Measurements from ENCODE around the gene TMED6. TPM values are rescaled to one million over a fixed set of nuclear protein-coding genes. Genes with fewer than 3 reads are reported as not detected.

The TMED6 gene
- total RNA-seq, 2 donors from 2014 or later = not detected

DNA sequence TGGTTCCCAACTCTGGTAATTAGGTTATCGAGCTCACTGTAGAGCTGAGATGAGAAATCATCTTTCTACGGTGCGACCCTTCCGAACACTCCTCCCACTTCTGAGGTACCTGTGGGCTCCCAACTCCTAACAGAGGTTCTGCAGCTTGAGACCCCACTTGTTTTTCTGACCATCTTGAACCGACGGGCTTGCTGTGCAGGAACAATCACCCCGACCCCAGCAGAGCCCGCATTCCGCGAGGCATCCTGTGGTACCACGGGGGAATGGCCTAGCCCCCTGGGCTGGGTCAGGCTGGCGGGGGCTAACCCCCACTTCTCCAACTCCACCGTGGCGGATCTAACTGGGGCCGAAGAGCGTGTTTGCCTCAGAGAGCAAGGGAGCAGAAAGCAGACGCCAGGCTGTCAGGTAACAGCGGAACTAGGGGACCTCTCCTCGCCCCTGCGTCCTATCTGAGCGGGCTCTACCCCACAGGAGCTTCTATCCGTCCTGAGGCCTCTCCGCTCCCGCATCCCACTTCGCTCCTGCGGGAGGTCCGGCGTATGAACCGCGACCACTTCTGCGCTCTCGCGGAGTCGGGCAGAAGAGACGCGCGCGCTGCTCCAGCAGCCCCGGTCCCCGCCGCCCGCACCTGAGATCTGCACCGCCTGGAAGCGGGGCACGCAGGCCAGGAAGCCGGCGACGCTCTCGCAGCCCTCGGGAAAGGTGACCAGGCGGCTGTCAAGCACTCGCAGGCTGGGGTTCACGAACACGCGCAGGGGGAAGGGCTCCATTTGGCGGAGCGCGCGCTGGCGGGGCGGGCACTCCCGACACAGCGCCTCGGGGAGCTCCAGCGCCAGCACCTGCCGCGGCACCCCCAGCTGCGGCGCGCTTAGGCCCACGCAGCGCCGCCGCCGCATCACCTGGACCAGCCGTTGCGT lies 22.0 kb downstream of the TMED6 start:
- no peaks in the 10 kb centered on the region for H3K9me3 ChIP-seq
- TF ChIP-seq, protein P1, sequence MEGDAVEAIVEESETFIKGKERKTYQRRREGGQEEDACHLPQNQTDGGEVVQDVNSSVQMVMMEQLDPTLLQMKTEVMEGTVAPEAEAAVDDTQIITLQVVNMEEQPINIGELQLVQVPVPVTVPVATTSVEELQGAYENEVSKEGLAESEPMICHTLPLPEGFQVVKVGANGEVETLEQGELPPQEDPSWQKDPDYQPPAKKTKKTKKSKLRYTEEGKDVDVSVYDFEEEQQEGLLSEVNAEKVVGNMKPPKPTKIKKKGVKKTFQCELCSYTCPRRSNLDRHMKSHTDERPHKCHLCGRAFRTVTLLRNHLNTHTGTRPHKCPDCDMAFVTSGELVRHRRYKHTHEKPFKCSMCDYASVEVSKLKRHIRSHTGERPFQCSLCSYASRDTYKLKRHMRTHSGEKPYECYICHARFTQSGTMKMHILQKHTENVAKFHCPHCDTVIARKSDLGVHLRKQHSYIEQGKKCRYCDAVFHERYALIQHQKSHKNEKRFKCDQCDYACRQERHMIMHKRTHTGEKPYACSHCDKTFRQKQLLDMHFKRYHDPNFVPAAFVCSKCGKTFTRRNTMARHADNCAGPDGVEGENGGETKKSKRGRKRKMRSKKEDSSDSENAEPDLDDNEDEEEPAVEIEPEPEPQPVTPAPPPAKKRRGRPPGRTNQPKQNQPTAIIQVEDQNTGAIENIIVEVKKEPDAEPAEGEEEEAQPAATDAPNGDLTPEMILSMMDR (IDR thresholded peaks at IDR 0.05) = no peak
- H3K27ac ChIP-seq = peak overlapping the region; percentile 85 to 89
- peak overlapping the region; percentile 85 to 96 for H3K4me3 ChIP-seq
- no peaks in the 10 kb centered on the region for H3K27me3 ChIP-seq
- DNase-seq (ENCODE audit: low spot score) = no peak
- peaks cover 0 to 44% of the 10 kb centered on the region in 2 donors for H3K4me1 ChIP-seq
- peaks cover 47% of the 10 kb centered on the region for H3K36me3 ChIP-seq

DNA sequence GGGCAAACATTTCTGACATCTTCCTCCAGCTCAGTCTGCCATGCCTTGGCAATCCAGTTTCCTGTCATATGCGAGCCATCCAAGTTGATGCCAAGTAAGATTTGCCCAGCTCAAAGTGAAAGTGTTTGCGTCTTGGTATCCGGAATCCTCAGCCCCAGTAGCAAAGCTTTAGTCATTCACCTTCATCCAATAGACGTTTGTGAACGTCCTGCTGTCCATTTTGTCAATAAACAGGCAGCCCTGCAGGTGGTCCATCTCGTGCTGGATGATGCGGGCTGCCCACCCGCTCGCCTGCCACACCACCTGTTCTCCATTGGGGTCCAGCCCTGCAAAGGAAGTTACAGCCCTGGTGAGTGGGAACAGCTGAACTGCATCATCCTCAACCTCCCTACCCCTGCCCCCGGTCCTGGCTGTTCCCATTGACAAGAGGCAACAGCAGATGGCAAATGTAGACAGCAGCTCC lies 22.7 kb downstream of the TMED6 start:
- H3K4me1 ChIP-seq = peaks cover 0 to 49% of the 10 kb centered on the region in 2 donors
- no peak overlapping the region for H3K4me3 ChIP-seq
- no peaks in the 10 kb centered on the region for H3K27me3 ChIP-seq
- TF ChIP-seq, protein P1 (IDR thresholded peaks at IDR 0.05) = no peak
- no peak for DNase-seq (ENCODE audit: low spot score)
- peaks cover 47% of the 10 kb centered on the region for H3K36me3 ChIP-seq
- H3K27ac ChIP-seq = no peak overlapping the region
- H3K9me3 ChIP-seq = no peaks in the 10 kb centered on the region

DNA sequence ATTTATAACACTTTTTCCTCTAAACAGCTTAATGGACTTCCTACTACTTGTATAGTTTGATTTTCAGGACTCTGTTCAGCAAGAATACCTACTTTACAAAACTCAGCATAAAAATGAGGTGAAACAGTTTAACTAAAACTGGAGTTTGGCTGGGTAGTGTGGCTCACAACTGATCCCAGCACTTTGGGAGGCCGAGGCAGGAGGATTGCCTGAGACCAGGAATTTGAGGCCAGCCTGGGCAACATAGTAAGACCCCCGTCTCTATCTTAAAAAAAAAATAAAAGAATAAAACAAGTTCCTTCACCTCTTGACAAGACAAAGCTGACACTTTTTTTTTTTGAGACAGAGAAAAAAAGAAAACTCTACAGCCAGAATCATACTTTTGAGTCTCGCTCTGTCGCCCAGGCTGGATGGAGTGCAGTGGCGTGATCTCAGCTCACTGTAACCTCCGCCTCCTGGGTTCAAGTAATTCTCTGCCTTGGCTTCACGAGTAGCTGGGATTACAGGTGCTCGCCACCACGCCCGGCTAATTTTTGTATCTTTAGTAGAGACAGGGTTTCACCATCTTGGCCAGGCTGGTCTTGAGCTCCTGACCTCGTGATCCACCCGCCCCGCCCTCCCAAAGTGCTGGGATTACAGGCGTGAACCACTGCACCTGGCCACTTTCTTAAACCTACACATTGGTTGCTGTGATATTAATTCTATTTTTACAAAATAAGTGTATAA lies 23.8 kb downstream of the TMED6 start:
- H3K4me3 ChIP-seq = no peak overlapping the region

DNA sequence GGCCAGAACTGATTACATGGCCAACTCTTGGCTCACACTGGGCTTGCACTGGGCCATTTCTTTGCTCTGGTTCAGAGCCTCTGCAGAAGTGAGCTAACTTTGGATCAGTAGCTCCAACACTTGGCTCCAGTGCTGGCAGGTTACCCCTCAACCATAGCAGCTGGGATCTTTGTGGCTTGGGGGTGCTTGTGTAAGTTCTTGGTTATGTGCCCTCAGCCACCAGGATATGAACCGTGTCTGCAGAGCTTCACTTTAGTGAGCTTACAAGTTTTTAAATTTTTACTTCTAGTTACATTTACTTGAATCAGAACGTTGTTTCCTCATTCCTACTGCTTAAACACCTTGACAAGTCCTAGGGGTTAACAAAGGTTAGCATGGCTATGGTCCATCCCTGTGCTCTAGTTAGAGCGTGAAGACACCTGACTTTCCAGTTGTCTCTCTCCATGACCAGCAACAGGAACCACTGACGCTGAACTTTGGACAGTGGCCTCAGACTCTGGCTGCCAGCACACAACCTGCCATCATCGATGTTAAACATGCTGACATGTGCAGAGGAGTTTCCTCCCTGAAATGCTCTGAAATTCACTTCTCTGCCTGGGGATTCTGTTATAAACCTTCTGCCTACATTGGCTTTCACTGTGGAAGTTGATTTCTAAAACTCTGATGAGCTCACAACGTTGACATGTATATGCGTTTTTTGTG lies 25.3 kb downstream of the TMED6 start:
- no peak overlapping the region for H3K27ac ChIP-seq
- no peaks in the 10 kb centered on the region for H3K27me3 ChIP-seq
- TF ChIP-seq, protein P1 (IDR thresholded peaks at IDR 0.05) = no peak
- H3K36me3 ChIP-seq = peaks cover 50% of the 10 kb centered on the region
- DNase-seq (ENCODE audit: low spot score) = no peak
- no peak overlapping the region for H3K4me3 ChIP-seq
- H3K4me1 ChIP-seq = peaks cover 0 to 48% of the 10 kb centered on the region in 2 donors
- no peaks in the 10 kb centered on the region for H3K9me3 ChIP-seq

More for the DNA sequence above, 23.8 kb downstream of the TMED6 start:
- Histone ChIP-seq H3K27me3 (no peaks in the 10 kb centered on the region), H3K27ac (no peak overlapping the region), H3K4me1 (peaks cover 0 to 50% of the 10 kb centered on the region in 2 donors), H3K36me3 (peaks cover 48% of the 10 kb centered on the region), H3K9me3 (no peaks in the 10 kb centered on the region)
- TF ChIP-seq, protein P1 (IDR thresholded peaks at IDR 0.05) = no peak
- DNase-seq (ENCODE audit: low spot score) = no peak

DNA sequence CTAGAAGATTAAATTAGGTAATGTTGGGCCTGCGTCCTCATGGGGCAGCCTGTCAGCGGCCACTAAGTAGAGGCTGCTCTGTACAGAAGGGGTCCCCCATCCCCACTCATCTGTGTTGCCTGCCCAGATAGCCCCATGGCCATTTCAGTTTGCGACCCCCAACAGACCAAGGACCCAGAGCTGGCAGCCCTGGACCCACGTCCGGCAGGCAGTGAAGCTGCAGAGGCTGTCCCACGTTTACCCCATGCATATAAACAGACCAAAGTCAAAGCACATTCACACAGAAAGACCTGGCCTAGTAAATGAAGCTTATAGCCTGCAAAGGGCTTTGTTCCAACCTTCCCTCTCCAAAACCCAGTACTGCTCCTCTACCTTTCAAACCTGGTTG lies 25.8 kb downstream of the TMED6 start:
- H3K27me3 ChIP-seq = no peaks in the 10 kb centered on the region
- peaks cover 55% of the 10 kb centered on the region for H3K36me3 ChIP-seq
- no peaks in the 10 kb centered on the region for H3K9me3 ChIP-seq
- TF ChIP-seq, protein P1 (IDR thresholded peaks at IDR 0.05) = no peak
- H3K4me3 ChIP-seq = no peak overlapping the region
- peaks cover 0 to 42% of the 10 kb centered on the region in 2 donors for H3K4me1 ChIP-seq
- no peak for DNase-seq (ENCODE audit: low spot score)
- H3K27ac ChIP-seq = no peak overlapping the region
